Sigmoid colon (tissue), 7 donors: ENCODE data around the gene ZSCAN1. TPM values are rescaled to one million over a fixed set of nuclear protein-coding genes. Genes with fewer than 3 reads are reported as not detected.

Experiments used
- DNase-seq: peaks from one replicate; pipeline ENCODE4 v3.0.0-alpha.2; 2019
- H3K27ac ChIP-seq, 4 donors: fragments of 200-600 bp; sonication (generic); one replicate each; pipeline ENCODE4 v1.5.1; 2016 to 2019; ENCODE audit warnings: mild to moderate bottlenecking in 1 of 4
- H3K27me3 ChIP-seq, 3 donors: fragments of 200-600 bp; sonication (generic); one replicate each; pipeline ENCODE4 v1.5.1; 2019; ENCODE audit warnings: mild to moderate bottlenecking in 1 of 3
- H3K36me3 ChIP-seq, 4 donors: fragments of 200-600 bp; sonication (generic); one replicate each; pipeline ENCODE4 v1.5.1; 2016 to 2019
- H3K4me1 ChIP-seq, 4 donors: fragments of 200-600 bp; sonication (generic); one replicate each; pipeline ENCODE4 v1.5.1; 2017 to 2019
- H3K4me3 ChIP-seq, 4 donors: fragments of 200-600 bp; sonication (generic); one replicate each; pipeline ENCODE4 v1.5.1; 2017 to 2019; ENCODE audit warnings: mild to moderate bottlenecking in 2 of 4, moderate library complexity in 1 of 4
- H3K9me3 ChIP-seq, 4 donors: fragments of 200-600 bp in 3 of 4; sonication (generic) in 3 of 4; one replicate each; pipeline versions ENCODE4 v1.5.1 to v1.6.1; 2013 to 2019
- CTCF ChIP-seq, 4 experiments: fragments of 450-650 bp in 3 of 4; fragments of 200-600 bp in 1 of 4; IDR thresholded peaks; one replicate each; pipeline ENCODE4 v1.5.1; 2016 to 2019; ENCODE audit warnings: antibody characterized with exemption in 4 of 4, mild to moderate bottlenecking in 3 of 4, moderate library complexity in 2 of 4
- EP300 ChIP-seq, 4 donors: sonication (generic); formaldehyde crosslinking; IDR thresholded peaks; one replicate each; pipeline ENCODE4 v1.6.1; 2017; ENCODE audit warnings: antibody characterized with exemption in 4 of 4
- POLR2A ChIP-seq, 2 donors: fragments of 450-650 bp; IDR thresholded peaks; one replicate each; pipeline ENCODE4 v1.6.1; 2016; ENCODE audit warnings: antibody characterized with exemption in 2 of 2, mild to moderate bottlenecking in 2 of 2, moderate library complexity in 2 of 2
- POLR2AphosphoS5 ChIP-seq, 4 donors: sonication (generic); formaldehyde crosslinking; IDR thresholded peaks; one replicate each; pipeline ENCODE4 v1.6.1; 2017; ENCODE audit warnings: antibody characterized with exemption in 4 of 4
- WGBS, 2 donors: extraction: QIAGEN DNeasy Blood & Tissue Kit; methylation state at CpG; one replicate each; pipeline ENCODE4 v1.1.7; 2013; 5-methylcytosine and 5-hydroxymethylcytosine counted together
- intact Hi-C: fragments of 100-400 bp; cut with DNase I; formaldehyde crosslinking; loops from one replicate; pipeline ENCODE4 v1.15.1; 2023
- polyA plus RNA-seq, 3 donors: library from polyadenylated mRNA; stranded (reverse); fragments of 200-250 nt; gene quantifications; one replicate each; pipeline ENCODE4 v1.2.3, GENCODE V29; 2013
- total RNA-seq, 4 donors: library from RNA; depleted of rRNA; stranded (reverse); fragments of >200 nt; gene quantifications; one replicate each; pipeline ENCODE4 v1.1.0, GENCODE V29; 2016
- donor health status: healthy with polysubstance abuse.
- donor health status: Bipolar disorder and iron deficiency.
- donor health status: healthy.

Gene ZSCAN1
- total and polyA plus RNA-seq, 7 donors = 0.10 TPM; not detected in 6

GRCh38 chr19:58044391-58044790 is 10.6 kb downstream of the ZSCAN1 start:
- intact Hi-C loops = no loop called here
- no peaks in the 10 kb centered on the region for H3K36me3 ChIP-seq
- no peak overlapping the region for H3K27ac ChIP-seq
- no peak for TF ChIP-seq POLR2AphosphoS5 (IDR thresholded peaks at IDR 0.05)
- no peak for TF ChIP-seq EP300 (IDR thresholded peaks at IDR 0.05)
- TF ChIP-seq CTCF (IDR thresholded peaks at IDR 0.05) = no peak
- TF ChIP-seq POLR2A (IDR thresholded peaks at IDR 0.05) = no peak
- H3K27me3 ChIP-seq = no peaks in the 10 kb centered on the region
- peaks cover 23 to 35% (median 30%) of the 10 kb centered on the region in 4 donors for H3K9me3 ChIP-seq
- H3K4me1 ChIP-seq = no peaks in the 10 kb centered on the region
- 79 to 85% methylated on average over 42 of the region's 42 CpGs for WGBS, 2 donors
- DNase-seq = no peak
- H3K4me3 ChIP-seq = no peak overlapping the region

GRCh38 chr19:58044886-58045285 is 11.1 kb downstream of the ZSCAN1 start:
- intact Hi-C loops = no loop called here
- Histone ChIP-seq H3K27me3 (no peaks in the 10 kb centered on the region), H3K4me3 (no peak overlapping the region), H3K9me3 (peaks cover 23 to 38% (median 32%) of the 10 kb centered on the region in 4 donors), H3K4me1 (no peaks in the 10 kb centered on the region), H3K36me3 (no peaks in the 10 kb centered on the region), H3K27ac (no peak overlapping the region)
- WGBS, 2 donors = 94 to 96% methylated on average over 26 of the region's 26 CpGs
- DNase-seq = no peak
- TF ChIP-seq POLR2AphosphoS5 (IDR thresholded peaks at IDR 0.05) (no peak), EP300 (IDR thresholded peaks at IDR 0.05) (no peak), POLR2A (IDR thresholded peaks at IDR 0.05) (no peak), CTCF (IDR thresholded peaks at IDR 0.05) (no peak)

GRCh38 chr19:58045411-58046050 is 11.7 kb downstream of the ZSCAN1 start:
- no peak for DNase-seq
- H3K27ac ChIP-seq = no peak overlapping the region
- no peaks in the 10 kb centered on the region for H3K36me3 ChIP-seq
- H3K4me1 ChIP-seq = no peaks in the 10 kb centered on the region
- WGBS, 2 donors = 94 to 95% methylated on average over 24 of the region's 24 CpGs
- no peak overlapping the region for H3K4me3 ChIP-seq
- intact Hi-C loops = no loop called here
- no peaks in the 10 kb centered on the region for H3K27me3 ChIP-seq
- H3K9me3 ChIP-seq = peaks cover 23 to 38% (median 31%) of the 10 kb centered on the region in 4 donors
- TF ChIP-seq CTCF (IDR thresholded peaks at IDR 0.05) = no peak
- TF ChIP-seq POLR2A (IDR thresholded peaks at IDR 0.05) = no peak
- no peak for TF ChIP-seq POLR2AphosphoS5 (IDR thresholded peaks at IDR 0.05)
- no peak for TF ChIP-seq EP300 (IDR thresholded peaks at IDR 0.05)

- peaks cover 23 to 35% (median 27%) of the 10 kb centered on the region in 4 donors for H3K9me3 ChIP-seq
- no peak overlapping the region for H3K27ac ChIP-seq
- no peak for TF ChIP-seq POLR2AphosphoS5 (IDR thresholded peaks at IDR 0.05)
- TF ChIP-seq POLR2A (IDR thresholded peaks at IDR 0.05) = no peak
- no peak for TF ChIP-seq CTCF (IDR thresholded peaks at IDR 0.05)
- no peak for TF ChIP-seq EP300 (IDR thresholded peaks at IDR 0.05)
- WGBS, 2 donors = 82 to 86% methylated on average over 7 of the region's 7 CpGs
- H3K36me3 ChIP-seq = no peaks in the 10 kb centered on the region
- no peak overlapping the region for H3K4me3 ChIP-seq
- DNase-seq = no peak
- intact Hi-C loops = no loop called here
- no peaks in the 10 kb centered on the region for H3K27me3 ChIP-seq
- no peaks in the 10 kb centered on the region for H3K4me1 ChIP-seq
These were observed 13.0 kb downstream of the ZSCAN1 start for GRCh38 chr19:58046856-58047255.

DNA sequence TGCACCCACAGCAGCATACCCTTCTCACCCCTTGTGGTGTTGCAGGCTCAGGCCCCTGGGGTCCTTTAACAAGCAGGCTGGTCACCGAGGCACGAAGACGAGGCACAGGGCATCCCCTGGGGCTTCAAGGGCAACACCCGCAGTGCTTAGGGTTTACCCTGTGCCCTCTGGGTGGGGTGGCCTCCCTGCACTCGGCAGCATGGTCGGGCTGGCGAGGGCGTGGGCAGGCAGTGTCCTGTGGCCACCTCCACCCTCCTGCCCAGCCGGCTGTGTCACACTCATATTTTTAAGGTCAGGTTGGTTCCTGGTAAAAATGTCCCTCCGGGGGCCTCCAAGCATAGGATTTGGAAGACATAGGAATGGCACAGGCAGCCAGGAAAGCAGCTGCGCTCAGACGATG is 13.8 kb downstream of the ZSCAN1 start:
- TF ChIP-seq CTCF (IDR thresholded peaks at IDR 0.05) (no peak), POLR2A (IDR thresholded peaks at IDR 0.05) (no peak), EP300 (IDR thresholded peaks at IDR 0.05) (no peak), POLR2AphosphoS5 (IDR thresholded peaks at IDR 0.05) (no peak)
- Histone ChIP-seq H3K9me3 (peaks cover 20 to 33% (median 24%) of the 10 kb centered on the region in 4 donors), H3K4me1 (no peaks in the 10 kb centered on the region), H3K27ac (no peak overlapping the region), H3K27me3 (no peaks in the 10 kb centered on the region), H3K36me3 (no peaks in the 10 kb centered on the region), H3K4me3 (no peak overlapping the region)
- DNase-seq = no peak
- WGBS, 2 donors = 93 to 94% methylated on average over 12 of the region's 12 CpGs
- intact Hi-C loops = no loop called here
